Upper lobe of right lung (tissue), 1 donor: ENCODE results near the gene STRA8. TPM values are rescaled to one million over a fixed set of nuclear protein-coding genes. Genes with fewer than 3 reads are reported as not detected.

Source experiments
- ATAC-seq: fragments of 200-7000 bp; cut with Tn5 transposase; one replicate; pipeline ENCODE4 v1.9.1; 2020; ENCODE audit warnings: mild to moderate bottlenecking, moderate library complexity
- DNase-seq: peaks from one replicate; pipeline ENCODE4 v3.0.0-alpha.2; 2020
- H3K27ac ChIP-seq: fragments of 200-600 bp; one replicate; pipeline ENCODE4 v1.8.0; 2022
- H3K27me3 ChIP-seq: fragments of 200-600 bp; one replicate; pipeline ENCODE4 v1.8.0; 2022; ENCODE audit warnings: mild to moderate bottlenecking
- H3K36me3 ChIP-seq: fragments of 200-600 bp; one replicate; pipeline ENCODE4 v1.8.0; 2022
- H3K4me1 ChIP-seq: fragments of 200-600 bp; one replicate; pipeline ENCODE4 v1.8.0; 2022
- H3K4me3 ChIP-seq: fragments of 200-600 bp; one replicate; pipeline ENCODE4 v1.8.0; 2022; ENCODE audit warnings: mild to moderate bottlenecking
- H3K9me3 ChIP-seq: fragments of 200-600 bp; one replicate; pipeline ENCODE4 v1.8.0; 2022
- CTCF ChIP-seq: fragments of 200-600 bp; IDR thresholded peaks from one replicate; pipeline ENCODE4 v1.8.0; 2022; ENCODE audit warnings: antibody characterized with exemption
- intact Hi-C: fragments of 100-400 bp; cut with DNase I; formaldehyde crosslinking; loops from one replicate; pipeline ENCODE4 v1.11.0; 2022
- total RNA-seq: library from RNA; stranded (reverse); fragmentation: NEBNext Ultra II Directional; extraction: Animal tissue kit (Norgen Biotek cat#: 25700); gene quantifications from one replicate; pipeline ENCODE4 v1.2.1, GENCODE V29; 2021
- donor health status: DM: no; HTN: yes; CAD: no; lungs with severe emphysema.

Gene STRA8
- total RNA-seq, 1 donor from 2014 or later, result not detected

- no peaks in the 10 kb centered on the region for H3K27me3 ChIP-seq
- no peak overlapping the region for H3K4me3 ChIP-seq
- H3K4me1 ChIP-seq, result peaks cover 15% of the 10 kb centered on the region
- DNase-seq, result no peak
- no peak overlapping the region for H3K27ac ChIP-seq
- H3K36me3 ChIP-seq, result peaks cover 94% of the 10 kb centered on the region
- intact Hi-C loops, result no loop called here
- H3K9me3 ChIP-seq, result no peaks in the 10 kb centered on the region
- no peak for ATAC-seq
- TF ChIP-seq CTCF, result no peak
Measured at GRCh38 chr7:135197906-135198655, 35.6 kb upstream of the STRA8 start.

- no peak for ATAC-seq
- no peak overlapping the region for H3K27ac ChIP-seq
- TF ChIP-seq CTCF, result no peak
- no peaks in the 10 kb centered on the region for H3K9me3 ChIP-seq
- DNase-seq, result no peak
- H3K4me1 ChIP-seq, result peaks cover 15% of the 10 kb centered on the region
- peaks cover 80% of the 10 kb centered on the region for H3K36me3 ChIP-seq
- H3K27me3 ChIP-seq, result no peaks in the 10 kb centered on the region
- intact Hi-C loops, result no loop called here
- H3K4me3 ChIP-seq, result no peak overlapping the region
Measured at GRCh38 chr7:135199439-135199838, 34.2 kb upstream of the STRA8 start.

- no peak for ATAC-seq
- no peak for DNase-seq
- H3K4me3 ChIP-seq, result no peak overlapping the region
- H3K27ac ChIP-seq, result no peak overlapping the region
- peaks cover 76% of the 10 kb centered on the region for H3K36me3 ChIP-seq
- no peaks in the 10 kb centered on the region for H3K27me3 ChIP-seq
- TF ChIP-seq CTCF, result no peak
- intact Hi-C loops, result no loop called here
- H3K9me3 ChIP-seq, result no peaks in the 10 kb centered on the region
- peaks cover 19% of the 10 kb centered on the region for H3K4me1 ChIP-seq
Measured at GRCh38 chr7:135200821-135201331, 32.8 kb upstream of the STRA8 start.

- no peaks in the 10 kb centered on the region for H3K27me3 ChIP-seq
- no peak for TF ChIP-seq CTCF
- intact Hi-C loops, result no loop called here
- H3K9me3 ChIP-seq, result no peaks in the 10 kb centered on the region
- no peak overlapping the region for H3K4me3 ChIP-seq
- ATAC-seq (no peak), DNase-seq (no peak)
- H3K27ac ChIP-seq, result no peak overlapping the region
- H3K36me3 ChIP-seq, result peaks cover 71% of the 10 kb centered on the region
- H3K4me1 ChIP-seq, result peaks cover 19% of the 10 kb centered on the region
Measured at GRCh38 chr7:135201350-135201749, 32.3 kb upstream of the STRA8 start.

GRCh38 chr7:135204341-135204749 lies 29.3 kb upstream of the STRA8 start:
- Histone ChIP-seq H3K27ac (peak overlapping the region; percentile 56), H3K4me1 (peaks cover 43% of the 10 kb centered on the region), H3K27me3 (no peaks in the 10 kb centered on the region), H3K4me3 (peak overlapping the region; percentile 14), H3K9me3 (no peaks in the 10 kb centered on the region), H3K36me3 (peaks cover 42% of the 10 kb centered on the region)
- intact Hi-C loops, result no loop called here
- DNase-seq (no peak), ATAC-seq (peak; percentile 32)
- TF ChIP-seq CTCF, result no peak
